ENCODE results near the gene RPS6KA6. TPM values are rescaled to one million over a fixed set of nuclear protein-coding genes. Genes with fewer than 3 reads are reported as not detected.

Gene RPS6KA6
- total RNA-seq, 2 donors from 2014 or later = 0.99 to 3.6 TPM

- DNase-seq (no peak), ATAC-seq (no peak)
- intact Hi-C loops (cut with DNase I) = no loop called here
- H3K27me3 ChIP-seq = no peaks in the 10 kb centered on the region
- no peaks in the 10 kb centered on the region for H3K4me1 ChIP-seq
- TF ChIP-seq CTCF (IDR thresholded peaks at IDR 0.05) (no peak), POLR2A (IDR thresholded peaks at IDR 0.05) (no peak)
- 94 to 95% methylated on average over 4 of the region's 4 CpGs for WGBS, 2 donors
- H3K27ac ChIP-seq = no peak overlapping the region
- no peaks in the 10 kb centered on the region for H3K9me3 ChIP-seq
- H3K4me3 ChIP-seq = no peak overlapping the region
- no peaks in the 10 kb centered on the region for H3K36me3 ChIP-seq (replicated peaks in 1 of 2; ENCODE audit: insufficient read depth in 1 of 2, low read depth in 2 of 2)
Observed at GRCh38 chrX:84160736-84161135, 27.3 kb downstream of the RPS6KA6 start.

DNA sequence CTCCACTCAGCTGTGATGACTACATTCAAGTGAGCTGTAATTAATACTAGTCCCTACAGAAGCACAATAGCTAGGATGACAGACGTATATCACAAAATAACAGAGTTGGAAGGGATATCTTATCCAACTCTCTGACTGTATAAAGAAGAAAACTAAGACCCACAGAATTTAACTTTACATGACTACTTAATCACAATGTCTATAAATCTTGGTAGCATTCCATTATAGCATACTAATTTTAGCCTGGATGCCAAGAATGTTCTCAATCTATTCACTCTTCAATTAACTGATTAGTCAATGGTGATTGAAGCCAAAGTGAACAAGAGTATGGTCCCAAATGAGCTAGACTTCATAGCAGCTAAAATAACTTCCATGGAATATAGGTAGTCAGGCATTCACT, 31.2 kb downstream of the RPS6KA6 start:
- intact Hi-C loops (cut with DNase I) = no loop called here

GRCh38 chrX:84155938-84156337, 32.1 kb downstream of the RPS6KA6 start:
- TF ChIP-seq CTCF (IDR thresholded peaks at IDR 0.05) (no peak), POLR2A (IDR thresholded peaks at IDR 0.05) (no peak)
- Histone ChIP-seq H3K9me3 (no peaks in the 10 kb centered on the region), H3K4me3 (no peak overlapping the region), H3K36me3 (replicated peaks in 1 of 2; ENCODE audit: insufficient read depth in 1 of 2, low read depth in 2 of 2) (no peaks in the 10 kb centered on the region), H3K4me1 (no peaks in the 10 kb centered on the region), H3K27ac (no peak overlapping the region), H3K27me3 (no peaks in the 10 kb centered on the region)
- no peak for ATAC-seq
- intact Hi-C loops (cut with DNase I) = no loop called here
- WGBS, 2 donors = 86 to 89% methylated on average over 3 of the region's 3 CpGs
- no peak for DNase-seq

More for the DNA sequence above, 31.2 kb downstream of the RPS6KA6 start:
- no peak for ATAC-seq
- Histone ChIP-seq H3K9me3 (no peaks in the 10 kb centered on the region), H3K4me3 (no peak overlapping the region), H3K4me1 (no peaks in the 10 kb centered on the region), H3K27ac (no peak overlapping the region), H3K36me3 (replicated peaks in 1 of 2; ENCODE audit: insufficient read depth in 1 of 2, low read depth in 2 of 2) (no peaks in the 10 kb centered on the region), H3K27me3 (no peaks in the 10 kb centered on the region)
- no peak for DNase-seq
- no peak for TF ChIP-seq POLR2A (IDR thresholded peaks at IDR 0.05)
- TF ChIP-seq CTCF (IDR thresholded peaks at IDR 0.05) = no peak
- 77 to 100% methylated on average over 1 of the region's 1 CpG for WGBS, 2 donors

DNA sequence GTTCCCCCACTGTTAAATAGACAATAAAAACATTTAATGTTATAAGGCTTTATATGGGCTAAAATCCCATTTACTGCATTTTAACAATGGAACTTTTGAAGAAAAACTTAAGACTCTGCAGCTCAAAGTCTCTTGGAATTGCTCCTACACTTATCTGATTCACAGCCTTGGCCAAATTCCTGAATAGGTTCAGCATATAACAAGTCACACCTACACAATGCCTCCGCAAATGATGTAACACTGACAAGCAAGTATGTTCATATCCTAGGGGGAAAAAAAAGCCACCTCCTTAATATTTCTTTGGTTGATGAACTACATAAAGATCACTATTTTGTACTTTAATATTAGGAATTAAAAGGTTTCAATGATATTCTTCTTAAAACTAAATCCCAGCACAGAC, 34.5 kb downstream of the RPS6KA6 start:
- no peaks in the 10 kb centered on the region for H3K36me3 ChIP-seq (replicated peaks in 1 of 2; ENCODE audit: insufficient read depth in 1 of 2, low read depth in 2 of 2)
- no peak overlapping the region for H3K4me3 ChIP-seq
- intact Hi-C loops (cut with DNase I) = no loop called here
- WGBS, 2 donors = 67 to 71% methylated on average over 1 of the region's 1 CpG
- no peak for ATAC-seq
- TF ChIP-seq CTCF (IDR thresholded peaks at IDR 0.05) = no peak
- TF ChIP-seq POLR2A (IDR thresholded peaks at IDR 0.05) = no peak
- DNase-seq = no peak
- no peaks in the 10 kb centered on the region for H3K27me3 ChIP-seq
- H3K4me1 ChIP-seq = no peaks in the 10 kb centered on the region
- no peaks in the 10 kb centered on the region for H3K9me3 ChIP-seq
- H3K27ac ChIP-seq = no peak overlapping the region

- WGBS, 2 donors = 84 to 95% methylated on average over 3 of the region's 3 CpGs
- Histone ChIP-seq H3K4me1 (no peaks in the 10 kb centered on the region), H3K9me3 (no peaks in the 10 kb centered on the region), H3K27ac (no peak overlapping the region), H3K36me3 (replicated peaks in 1 of 2; ENCODE audit: insufficient read depth in 1 of 2, low read depth in 2 of 2) (no peaks in the 10 kb centered on the region), H3K4me3 (no peak overlapping the region), H3K27me3 (no peaks in the 10 kb centered on the region)
- intact Hi-C loops (cut with DNase I) = no loop called here
- no peak for DNase-seq
- TF ChIP-seq POLR2A (IDR thresholded peaks at IDR 0.05) (no peak), CTCF (IDR thresholded peaks at IDR 0.05) (no peak)
- ATAC-seq = no peak
Observed at GRCh38 chrX:84144991-84145390, 43.0 kb downstream of the RPS6KA6 start.
